Measurements from ENCODE around the gene MTUS2.

GRCh38 chr13:29496241-29496712 lies 676.1 kb downstream of the MTUS2 start:
- TF ChIP-seq CTCF (conservative IDR thresholded peaks at IDR 0.05; ENCODE audit: low read depth in 2 of 2) = no peak
- TF ChIP-seq, protein P1, sequence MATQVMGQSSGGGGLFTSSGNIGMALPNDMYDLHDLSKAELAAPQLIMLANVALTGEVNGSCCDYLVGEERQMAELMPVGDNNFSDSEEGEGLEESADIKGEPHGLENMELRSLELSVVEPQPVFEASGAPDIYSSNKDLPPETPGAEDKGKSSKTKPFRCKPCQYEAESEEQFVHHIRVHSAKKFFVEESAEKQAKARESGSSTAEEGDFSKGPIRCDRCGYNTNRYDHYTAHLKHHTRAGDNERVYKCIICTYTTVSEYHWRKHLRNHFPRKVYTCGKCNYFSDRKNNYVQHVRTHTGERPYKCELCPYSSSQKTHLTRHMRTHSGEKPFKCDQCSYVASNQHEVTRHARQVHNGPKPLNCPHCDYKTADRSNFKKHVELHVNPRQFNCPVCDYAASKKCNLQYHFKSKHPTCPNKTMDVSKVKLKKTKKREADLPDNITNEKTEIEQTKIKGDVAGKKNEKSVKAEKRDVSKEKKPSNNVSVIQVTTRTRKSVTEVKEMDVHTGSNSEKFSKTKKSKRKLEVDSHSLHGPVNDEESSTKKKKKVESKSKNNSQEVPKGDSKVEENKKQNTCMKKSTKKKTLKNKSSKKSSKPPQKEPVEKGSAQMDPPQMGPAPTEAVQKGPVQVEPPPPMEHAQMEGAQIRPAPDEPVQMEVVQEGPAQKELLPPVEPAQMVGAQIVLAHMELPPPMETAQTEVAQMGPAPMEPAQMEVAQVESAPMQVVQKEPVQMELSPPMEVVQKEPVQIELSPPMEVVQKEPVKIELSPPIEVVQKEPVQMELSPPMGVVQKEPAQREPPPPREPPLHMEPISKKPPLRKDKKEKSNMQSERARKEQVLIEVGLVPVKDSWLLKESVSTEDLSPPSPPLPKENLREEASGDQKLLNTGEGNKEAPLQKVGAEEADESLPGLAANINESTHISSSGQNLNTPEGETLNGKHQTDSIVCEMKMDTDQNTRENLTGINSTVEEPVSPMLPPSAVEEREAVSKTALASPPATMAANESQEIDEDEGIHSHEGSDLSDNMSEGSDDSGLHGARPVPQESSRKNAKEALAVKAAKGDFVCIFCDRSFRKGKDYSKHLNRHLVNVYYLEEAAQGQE (IDR thresholded peaks at IDR 0.05; ENCODE audit: unreplicated experiment) = no peak
- no peak for TF ChIP-seq POLR2AphosphoS5 (IDR thresholded peaks at IDR 0.05; ENCODE audit: low read depth)
